Endothelial cell of umbilical vein (primary cell): ENCODE measurements around the gene KLHL24. TPM values are rescaled to one million over a fixed set of nuclear protein-coding genes. Genes with fewer than 3 reads are reported as not detected.
A peak's percentile ranks its signal among the peaks of the same experiment; 100 is the strongest.

Source experiments
- BruUV-seq: library from RNA; stranded (reverse); fragments of 400-500 nt; replicated peaks from 2 replicates; lab custom pipeline; 2021; lab: Mats Ljungman, UMichigan
- CTCF ChIA-PET: fragments of 300-600, 350-600 bp; sonication (Branson Sonifier 250); formaldehyde crosslinking; loops from one replicate; lab custom pipeline; 2021; ENCODE audit warnings: antibody characterized with exemption, inconsistent platforms; lab: Charles Lee
- POLR2A ChIA-PET: fragments of 300-600, 350-600 bp; sonication (Branson Sonifier 250); formaldehyde crosslinking; loops from one replicate; lab custom pipeline; 2021; ENCODE audit warnings: antibody characterized with exemption, inconsistent platforms; lab: Charles Lee
- DNase-seq: peaks from one replicate; pipeline ENCODE4 v3.0.0-alpha.2; 2011; ENCODE audit warnings: low read depth, low spot score
- FAIRE-seq: peaks from 2 replicates; lab custom pipeline; 2011; peaks lifted over from hg19 to GRCh38; lab: Jason Lieb, UNC
- H2AFZ ChIP-seq: 2 replicates; pipeline ENCODE4 v1.6.0; 2012; ENCODE audit warnings: low read depth, low read length, control low read depth, inconsistent platforms
- H3K27ac ChIP-seq: 2 replicates; pipeline ENCODE4 v1.5.1; 2011; ENCODE audit warnings: low read depth, mild to moderate bottlenecking, control low read depth, low read length, moderate library complexity; ENCODE audit not compliant: insufficient read depth
- H3K27me3 ChIP-seq, 2 experiments: 2 replicates each; pipeline versions ENCODE4 v1.6.0 to v1.6.1; 2011; ENCODE audit warnings: low read length in 2 of 2, mixed read lengths in 1 of 2; ENCODE audit not compliant: control insufficient read depth in 2 of 2, insufficient read depth in 2 of 2
- H3K36me3 ChIP-seq, 2 experiments: 2 replicates in 1 of 2; 3 replicates in 1 of 2; pipeline ENCODE4 v1.5.1; 2011; ENCODE audit warnings: low read length in 2 of 2, mild to moderate bottlenecking in 1 of 2, moderate library complexity in 1 of 2; ENCODE audit not compliant: control insufficient read depth in 2 of 2, insufficient read depth in 2 of 2; ENCODE audit errors: extremely low read depth in 1 of 2
- H3K4me1 ChIP-seq: 3 replicates; pipeline ENCODE4 v1.5.1; 2011; ENCODE audit warnings: mild to moderate bottlenecking, low read length; ENCODE audit not compliant: control insufficient read depth, insufficient read depth; ENCODE audit errors: extremely low read depth
- H3K4me2 ChIP-seq: 2 replicates; pipeline ENCODE4 v1.6.1; 2011; ENCODE audit warnings: low read length, control low read depth, mixed read lengths; ENCODE audit not compliant: insufficient read depth
- H3K4me3 ChIP-seq, 3 experiments: fragments of 200-600 bp in 1 of 3; sonication (generic), shearing (Covaris generic) in 1 of 3; replicated peaks in 1 of 3; 2 replicates each; pipeline ENCODE4 v1.5.1; 2011 to 2016; ENCODE audit warnings: control low read depth in 3 of 3, low read length in 3 of 3, mild to moderate bottlenecking in 2 of 3, inconsistent platforms in 1 of 3, low read depth in 1 of 3, moderate library complexity in 1 of 3; ENCODE audit not compliant: insufficient read depth in 1 of 3
- H3K79me2 ChIP-seq: 2 replicates; pipeline ENCODE4 v1.6.0; 2012; ENCODE audit warnings: low read length, inconsistent platforms; ENCODE audit not compliant: control insufficient read depth, insufficient read depth
- H3K9ac ChIP-seq: replicated peaks from 2 replicates; pipeline ENCODE3; 2011; ENCODE audit warnings: low read length, control low read depth; ENCODE audit not compliant: insufficient read depth; ENCODE audit errors: extremely low read depth
- H3K9me1 ChIP-seq: replicated peaks from 3 replicates; pipeline ENCODE4 v1.6.0; 2011; ENCODE audit warnings: mild to moderate bottlenecking, low read length; ENCODE audit not compliant: control insufficient read depth, insufficient read depth; ENCODE audit errors: extremely low read depth
- H3K9me3 ChIP-seq: replicated peaks from 2 replicates; pipeline ENCODE4 v1.5.1; 2012; ENCODE audit warnings: low read length, inconsistent platforms; ENCODE audit not compliant: control insufficient read depth, insufficient read depth
- H4K20me1 ChIP-seq: replicated peaks from 2 replicates; pipeline ENCODE3; 2011; ENCODE audit warnings: mild to moderate bottlenecking, low read length; ENCODE audit not compliant: control insufficient read depth, insufficient read depth; ENCODE audit errors: extremely low read depth
- CTCF ChIP-seq, 2 donors: IDR thresholded peaks; 1 replicate in 1 of 2; 2 replicates in 1 of 2; pipeline ENCODE4 v1.5.1; 2011; ENCODE audit warnings: low read length in 2 of 2, mild to moderate bottlenecking in 2 of 2, moderate library complexity in 2 of 2, control low read depth in 1 of 2, inconsistent platforms in 1 of 2, low read depth in 1 of 2; ENCODE audit not compliant: insufficient read depth in 1 of 2; ENCODE audit errors: extremely low read depth in 1 of 2
- EZH2 ChIP-seq: IDR thresholded peaks from 2 replicates; pipeline ENCODE4 v1.6.1; 2012; ENCODE audit warnings: borderline replicate concordance, low read depth, mild to moderate bottlenecking, moderate library complexity, low read length, inconsistent platforms; ENCODE audit not compliant: severe bottlenecking
- FOS ChIP-seq: IDR thresholded peaks from 2 replicates; pipeline ENCODE4 v1.6.1; 2011; ENCODE audit warnings: mild to moderate bottlenecking, low read length, moderate library complexity, borderline replicate concordance; ENCODE audit not compliant: insufficient read depth
- GATA2 ChIP-seq: IDR thresholded peaks from 2 replicates; pipeline ENCODE4 v1.7.0; 2011; ENCODE audit warnings: low read depth, mild to moderate bottlenecking, moderate library complexity, mixed read lengths, low read length; ENCODE audit not compliant: insufficient read length, insufficient read depth
- JUN ChIP-seq: IDR thresholded peaks from 2 replicates; pipeline ENCODE4 v1.6.1; 2011; ENCODE audit warnings: borderline replicate concordance, low read depth; ENCODE audit not compliant: insufficient read length, insufficient read depth
- MAX ChIP-seq: IDR thresholded peaks from 2 replicates; pipeline ENCODE4 v1.6.1; 2011; ENCODE audit not compliant: insufficient read depth, insufficient read length
- MYC ChIP-seq: IDR thresholded peaks from one replicate; pipeline ENCODE4 v1.6.1; 2011; ENCODE audit warnings: mild to moderate bottlenecking, low read depth, low read length
- POLR2A ChIP-seq: IDR thresholded peaks from 2 replicates; pipeline ENCODE4 v1.6.1; 2012; ENCODE audit warnings: low read depth, mild to moderate bottlenecking, control low read depth, low read length
- POLR2AphosphoS5 ChIP-seq: IDR thresholded peaks from 2 replicates; pipeline ENCODE4 v1.6.1; 2012; ENCODE audit warnings: low read depth, mild to moderate bottlenecking, control low read depth, low read length, moderate library complexity; ENCODE audit not compliant: insufficient read depth
- dilution Hi-C: fragments of 300-500 bp; cut with MboI; formaldehyde crosslinking; loops from one replicate; pipeline ENCODE4 v1.15.0; 2019; ENCODE audit warnings: low sequenced_read_pairs; ENCODE audit not compliant: extremely low pct_ligation_motif_present
- intact Hi-C: fragments of 100-400 bp; cut with micrococcal nuclease; formaldehyde crosslinking; loops from one replicate; pipeline ENCODE4 v1.10.0; 2022
- polyA plus RNA-seq, 4 experiments: library from polyadenylated mRNA; depleted of rRNA in 3 of 4; stranded (reverse) in 3 of 4; unstranded in 1 of 4; fragments of >200 nt; gene quantifications; 2 replicates each; pipeline versions ENCODE4 v1.2.1 to v1.2.3, GENCODE V29; 2011 to 2012; ENCODE audit warnings: missing spikeins in 1 of 4
- total RNA-seq: library from RNA; stranded (reverse); gene quantifications from 2 replicates; pipeline ENCODE4 v1.2.3, GENCODE V29; 2021

KLHL24 gene
- total and polyA plus RNA-seq, 2 donors (not counting 3 experiments of a cell fraction or from before 2014, with no cell fraction given) = 14.0 to 46.2 TPM

- no peaks in the 10 kb centered on the region for H3K79me2 ChIP-seq
- peak overlapping the region; percentile 38 for H3K4me2 ChIP-seq
- H3K27me3 ChIP-seq = no peaks in the 10 kb centered on the region
- H3K4me3 ChIP-seq = no peak overlapping the region
- H4K20me1 ChIP-seq = no peaks in the 10 kb centered on the region
- H3K36me3 ChIP-seq = no peaks in the 10 kb centered on the region
- FAIRE-seq (peak; percentile 63), DNase-seq (peak; percentile 30)
- dilution Hi-C loops (no loop called here), intact Hi-C loops (loop anchor here (1.0 kb wide), 1 partner anchor 123 kb away; no protein-coding TSS in a partner anchor)
- no TSS peak for BruUV-seq
- H3K27ac ChIP-seq = no peak overlapping the region
- H3K9ac ChIP-seq = no peak overlapping the region
- no peaks in the 10 kb centered on the region for H3K9me3 ChIP-seq
- TF ChIP-seq MAX = no peak
- TF ChIP-seq CTCF (IDR thresholded peaks at IDR 0.05; ENCODE audit: extremely low read depth in 1 of 2, insufficient read depth in 1 of 2, low read depth in 1 of 2, low read length in 2 of 2) = peak in 1 of 2 donors; percentile 12
- peaks cover 11% of the 10 kb centered on the region for H3K4me1 ChIP-seq
- ChIA-PET CTCF (interaction anchor here (0.8 to 2.4 kb wide), 13 partner anchors 11 to 125 kb away, joined by 3 to 9 read pairs (median 4); no protein-coding TSS in a partner anchor), POLR2A (no interaction called here)
- peak overlapping the region; percentile 46 for H2AFZ ChIP-seq
- no peaks in the 10 kb centered on the region for H3K9me1 ChIP-seq
Observed at GRCh38 chr3:183591881-183592521, 43.4 kb upstream of the KLHL24 start.

- no peak overlapping the region for H3K27ac ChIP-seq
- no peaks in the 10 kb centered on the region for H3K79me2 ChIP-seq
- ChIA-PET POLR2A (interaction anchor here (0.7 kb wide), 1 partner anchor 189 kb away, joined by 4 read pairs; no protein-coding TSS in a partner anchor), CTCF (interaction anchor here (0.9 to 2.4 kb wide), 5 partner anchors 16 to 118 kb away, joined by 3 to 9 read pairs (median 4); no protein-coding TSS in a partner anchor)
- H3K9me3 ChIP-seq = no peaks in the 10 kb centered on the region
- H3K27me3 ChIP-seq = no peaks in the 10 kb centered on the region
- BruUV-seq = no TSS peak
- intact Hi-C loops (loop anchor here (1.0 kb wide), 1 partner anchor 124 kb away; no protein-coding TSS in a partner anchor), dilution Hi-C loops (no loop called here)
- FAIRE-seq = no peak
- H3K9ac ChIP-seq = no peak overlapping the region
- TF ChIP-seq MAX = no peak
- no peak for TF ChIP-seq CTCF (IDR thresholded peaks at IDR 0.05; ENCODE audit: extremely low read depth in 1 of 2, insufficient read depth in 1 of 2, low read depth in 1 of 2, low read length in 2 of 2)
- TF ChIP-seq POLR2A = no peak
- no peak for TF ChIP-seq POLR2AphosphoS5
- TF ChIP-seq FOS = no peak
- TF ChIP-seq EZH2 = no peak
- TF ChIP-seq GATA2 = no peak
- no peak for TF ChIP-seq JUN
- no peak for TF ChIP-seq MYC
- no peak overlapping the region for H3K4me3 ChIP-seq
- H3K4me1 ChIP-seq = peaks cover 5% of the 10 kb centered on the region
- H3K4me2 ChIP-seq = no peak overlapping the region
- no peaks in the 10 kb centered on the region for H4K20me1 ChIP-seq
- no peaks in the 10 kb centered on the region for H3K36me3 ChIP-seq
- no peak overlapping the region for H2AFZ ChIP-seq
- DNase-seq = no peak
- H3K9me1 ChIP-seq = no peaks in the 10 kb centered on the region
Observed at GRCh38 chr3:183592821-183593220, 42.6 kb upstream of the KLHL24 start.
